GM15510 (cell line): Measurements from ENCODE around the gene ABCB8.
A peak's percentile ranks its signal among the peaks of the same experiment; 100 is the strongest.

ENCODE experiments used
- POLR2A ChIP-seq: IDR thresholded peaks from 3 replicates; pipeline ENCODE4 v1.6.1; 2011; ENCODE audit warnings: borderline replicate concordance; ENCODE audit not compliant: insufficient read length; ENCODE audit errors: extremely low read depth

The ABCB8 gene

GRCh38 chr7:151051108-151051507, 22.9 kb downstream of the ABCB8 start:
- no peak for TF ChIP-seq POLR2A

GRCh38 chr7:151053096-151053495, 24.8 kb downstream of the ABCB8 start:
- no peak for TF ChIP-seq POLR2A

- no peak for TF ChIP-seq POLR2A
Observed at GRCh38 chr7:151053751-151054150, 25.5 kb downstream of the ABCB8 start.

GRCh38 chr7:151056283-151056665, 28.0 kb downstream of the ABCB8 start:
- no peak for TF ChIP-seq POLR2A

- TF ChIP-seq POLR2A: no peak
Observed at GRCh38 chr7:151056666-151057505, 28.6 kb downstream of the ABCB8 start.

- TF ChIP-seq POLR2A: no peak
Observed at GRCh38 chr7:151057506-151057988, 29.3 kb downstream of the ABCB8 start, which contains the start of gene CDK5. Gene CDK5, minus strand, starts transcription at chr7:151057897. Its CDS starts 49 bp downstream, at chr7:151057848.

- peak; percentile 67 for TF ChIP-seq POLR2A
Observed at GRCh38 chr7:151057989-151058780, 29.9 kb downstream of the ABCB8 start.

- no peak for TF ChIP-seq POLR2A
Observed at GRCh38 chr7:151058781-151059366, 30.6 kb downstream of the ABCB8 start.

- peak; percentile 59 for TF ChIP-seq POLR2A
Observed at GRCh38 chr7:151059367-151060112, 31.3 kb downstream of the ABCB8 start, which contains the start of gene SLC4A2. Gene SLC4A2, plus strand, starts transcription at chr7:151059589. Its CDS starts 2,399 bp downstream, at chr7:151061988.

GRCh38 chr7:151060113-151060415, 31.8 kb downstream of the ABCB8 start:
- TF ChIP-seq POLR2A: no peak

GRCh38 chr7:151060416-151061212, 32.4 kb downstream of the ABCB8 start:
- no peak for TF ChIP-seq POLR2A

- TF ChIP-seq POLR2A: no peak
Observed at GRCh38 chr7:151061213-151062110, 33.2 kb downstream of the ABCB8 start.

GRCh38 chr7:151062111-151062398, 33.8 kb downstream of the ABCB8 start:
- no peak for TF ChIP-seq POLR2A
